Posterior vena cava (tissue), 2 donors: Measurements from ENCODE around the gene IFT43. TPM values are rescaled to one million over a fixed set of nuclear protein-coding genes. Genes with fewer than 3 reads are reported as not detected.

ENCODE experiments used
- DNase-seq: peaks from one replicate; pipeline ENCODE4 v3.0.0-alpha.2; 2020; ENCODE audit warnings: low spot score
- intact Hi-C, 2 donors: fragments of 100-400 bp; cut with DNase I; formaldehyde crosslinking; loops; one replicate each; pipeline versions ENCODE4 v1.14.1 to v1.14.2; 2022 to 2023
- total RNA-seq, 2 donors: library from RNA; stranded (reverse); fragmentation: NEBNext Ultra II Directional; extraction: Animal tissue kit (Norgen Biotek cat#: 25700); gene quantifications; one replicate each; pipeline ENCODE4 v1.2.1, GENCODE V29; 2021
- donor health status: DM: yes; HTN: yes; CAD: no.
- donor health status: DM: yes; HTN: yes; CAD: no.

IFT43 gene
- total RNA-seq, 2 donors from 2014 or later = 44.9 to 79.6 TPM

GRCh38 chr14:76125511-76125910 lies 139.9 kb downstream of the IFT43 start:
- DNase-seq = peak; percentile 47
- intact Hi-C loops = no loop called here

- intact Hi-C loops = no loop called here
These were observed 140.5 kb downstream of the IFT43 start for GRCh38 chr14:76126076-76126475.

GRCh38 chr14:76129851-76130576 lies 144.5 kb downstream of the IFT43 start:
- intact Hi-C loops = loop anchor here in 1 of 2 donors (5.0 kb wide), 1 partner anchor 1767 kb away; no protein-coding TSS in a partner anchor
- no peak for DNase-seq

More at GRCh38 chr14:76126076-76126475, 140.5 kb downstream of the IFT43 start:
- DNase-seq = no peak

- DNase-seq = no peak
- intact Hi-C loops = loop anchor here in 1 of 2 donors (5.0 kb wide), 1 partner anchor 1766 kb away; no protein-coding TSS in a partner anchor
These were observed 145.8 kb downstream of the IFT43 start for GRCh38 chr14:76131071-76131965.

GRCh38 chr14:76133103-76133502 lies 147.5 kb downstream of the IFT43 start:
- no peak for DNase-seq
- intact Hi-C loops = loop anchor here in 1 of 2 donors (5.0 kb wide), 1 partner anchor 1764 kb away; no protein-coding TSS in a partner anchor

Other genes starting within 250 kb of the IFT43 start
- 100 to 1,000 TPM; 158 to 188 TPM for gene TGFB3, start 3.8 kb upstream of the IFT43 start, total RNA-seq
- gene GPATCH2L, start 166.2 kb downstream of the IFT43 start, total RNA-seq = 10 to 100 TPM; 53.0 to 58.5 TPM